ENCODE results near the gene ITPRIP. TPM values are rescaled to one million over a fixed set of nuclear protein-coding genes. Genes with fewer than 3 reads are reported as not detected.

The ITPRIP gene
- polyA plus RNA-seq, 1 experiment = 18.8 TPM

DNA sequence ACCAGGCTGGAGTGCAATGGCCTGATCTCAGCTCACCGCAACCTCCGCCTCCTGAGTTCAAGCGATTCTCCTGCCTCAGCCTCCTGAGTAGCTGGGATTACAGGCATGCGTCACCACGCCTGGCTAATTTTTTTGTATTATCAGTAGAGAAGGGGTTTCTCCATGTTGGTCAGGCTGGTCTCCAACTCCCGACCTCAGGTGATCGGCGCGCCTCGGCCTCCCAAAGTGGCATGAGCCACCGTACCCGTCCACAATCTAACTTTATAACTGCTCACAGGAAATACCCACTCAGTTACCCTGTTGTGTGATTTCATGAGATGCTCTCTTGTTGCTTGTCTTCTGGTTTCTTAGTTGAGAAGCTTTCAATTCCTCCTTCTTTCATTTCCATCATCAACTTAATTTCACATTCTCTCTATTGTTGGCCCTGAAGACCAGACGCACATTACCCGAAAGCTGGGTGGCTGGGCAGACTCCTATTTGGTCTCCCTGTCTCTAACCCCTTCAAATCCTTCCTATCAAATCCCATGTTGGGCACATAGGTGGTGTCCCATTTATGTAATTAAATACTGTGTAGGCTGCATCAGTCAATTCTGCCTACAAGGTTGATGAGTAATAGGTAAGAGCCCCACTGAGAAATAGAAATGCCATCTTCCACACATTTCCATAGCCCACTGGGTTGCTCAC, 70.4 kb downstream of the ITPRIP start:
- no peak for DNase-seq (ENCODE audit: low read depth, low spot score)
- ChIA-PET CTCF (interaction anchor here (1.1 to 3.4 kb wide), 2 partner anchors 24 to 223 kb away, joined by 3 to 20 read pairs; no protein-coding TSS in a partner anchor), POLR2A (no interaction called here)
- no peak for TF ChIP-seq CTCF (IDR thresholded peaks at IDR 0.05; ENCODE audit: low read depth, low read length)
- H3K27ac ChIP-seq (ENCODE audit: low read depth, low read length) = no peak overlapping the region
- no peaks in the 10 kb centered on the region for H3K27me3 ChIP-seq (ENCODE audit: control insufficient read depth, insufficient read depth, low read length)
- H3K4me3 ChIP-seq (ENCODE audit: low read depth, low read length) = peak overlapping the region; percentile 77
- peaks cover 12% of the 10 kb centered on the region; the same call in 1 of the 2 replicates for H3K9me3 ChIP-seq (ENCODE audit: control insufficient read depth, insufficient read depth, low read length)

- no peak for TF ChIP-seq CTCF (IDR thresholded peaks at IDR 0.05; ENCODE audit: low read depth, low read length)
- ChIA-PET POLR2A (no interaction called here), CTCF (interaction anchor here (0.9 to 1.1 kb wide), 2 partner anchors 10 to 27 kb away, joined by 4 to 5 read pairs; no protein-coding TSS in a partner anchor)
These were observed 73.5 kb downstream of the ITPRIP start for GRCh38 chr10:104264783-104265182.

GRCh38 chr10:104262055-104262454, 76.2 kb downstream of the ITPRIP start:
- ChIA-PET CTCF (interaction anchor here (1.0 to 2.6 kb wide), 6 partner anchors 12 to 374 kb away, joined by 3 to 10 read pairs (median 4); partner anchors contain the start of gene CFAP58), POLR2A (no interaction called here)
- no peak for DNase-seq (ENCODE audit: low read depth, low spot score)
- no peak overlapping the region for H3K4me3 ChIP-seq (ENCODE audit: low read depth, low read length)
- no peaks in the 10 kb centered on the region for H3K27me3 ChIP-seq (ENCODE audit: control insufficient read depth, insufficient read depth, low read length)
- H3K9me3 ChIP-seq (ENCODE audit: control insufficient read depth, insufficient read depth, low read length) = no peaks in the 10 kb centered on the region
- TF ChIP-seq CTCF (IDR thresholded peaks at IDR 0.05; ENCODE audit: low read depth, low read length) = no peak
- H3K27ac ChIP-seq (ENCODE audit: low read depth, low read length) = no peak overlapping the region

More at GRCh38 chr10:104264783-104265182, 73.5 kb downstream of the ITPRIP start:
- DNase-seq (ENCODE audit: low read depth, low spot score) = no peak
- peaks cover 8% of the 10 kb centered on the region; the same call in 1 of the 2 replicates for H3K9me3 ChIP-seq (ENCODE audit: control insufficient read depth, insufficient read depth, low read length)
- H3K4me3 ChIP-seq (ENCODE audit: low read depth, low read length) = no peak overlapping the region
- H3K27me3 ChIP-seq (ENCODE audit: control insufficient read depth, insufficient read depth, low read length) = no peaks in the 10 kb centered on the region
- no peak overlapping the region for H3K27ac ChIP-seq (ENCODE audit: low read depth, low read length)

DNA sequence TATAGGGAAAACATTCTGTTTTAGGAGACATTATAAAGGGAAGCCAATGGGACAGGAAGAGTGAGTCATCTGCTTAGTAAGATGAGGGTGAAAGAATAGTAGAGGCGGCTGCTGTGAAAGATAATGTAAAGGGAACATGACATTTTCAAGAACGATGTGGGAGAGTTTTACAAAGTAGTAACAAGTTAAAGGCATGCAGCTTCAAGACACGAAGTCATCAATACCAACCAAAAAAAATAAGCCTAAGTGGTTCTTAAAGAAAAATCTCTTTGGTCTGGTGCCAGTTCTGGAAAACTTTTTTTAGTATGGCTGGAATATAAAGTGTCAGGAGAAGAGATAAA, 77.5 kb downstream of the ITPRIP start:
- no peak overlapping the region for H3K27ac ChIP-seq (ENCODE audit: low read depth, low read length)
- no peak for DNase-seq (ENCODE audit: low read depth, low spot score)
- H3K27me3 ChIP-seq (ENCODE audit: control insufficient read depth, insufficient read depth, low read length) = no peaks in the 10 kb centered on the region
- no peaks in the 10 kb centered on the region for H3K9me3 ChIP-seq (ENCODE audit: control insufficient read depth, insufficient read depth, low read length)
- ChIA-PET CTCF (interaction anchor here (0.7 to 2.6 kb wide), 5 partner anchors 13 to 373 kb away, joined by 3 to 9 read pairs (median 3); no protein-coding TSS in a partner anchor), POLR2A (interaction anchor here (0.8 kb wide), 1 partner anchor 13 kb away, joined by 3 read pairs; no protein-coding TSS in a partner anchor)
- no peak overlapping the region for H3K4me3 ChIP-seq (ENCODE audit: low read depth, low read length)
- no peak for TF ChIP-seq CTCF (IDR thresholded peaks at IDR 0.05; ENCODE audit: low read depth, low read length)
